PC-9 (cell line): ENCODE data around the gene ARID4B. TPM values are rescaled to one million over a fixed set of nuclear protein-coding genes. Genes with fewer than 3 reads are reported as not detected.

Source experiments
- BruUV-seq: library from RNA; stranded (reverse); fragments of 400-500 nt; replicated peaks from 2 replicates; lab custom pipeline; 2021; lab: Mats Ljungman, UMichigan
- CTCF ChIA-PET: fragments of 300-600 bp; sonication (Branson Sonifier 250); formaldehyde crosslinking; loops from one replicate; lab custom pipeline; 2022; ENCODE audit warnings: antibody characterized with exemption; lab: Charles Lee
- POLR2A ChIA-PET: fragments of 300-600 bp; sonication (Branson Sonifier 250); formaldehyde crosslinking; loops from one replicate; lab custom pipeline; 2022; ENCODE audit warnings: antibody characterized with exemption; ENCODE audit not compliant: unreplicated experiment; lab: Charles Lee
- DNase-seq, 2 experiments: peaks; one replicate each; pipeline versions ENCODE4 v3.0.0 to v3.0.0-alpha.2; 2015 to 2022; ENCODE audit warnings: mixed read lengths in 1 of 2
- H2AFZ ChIP-seq: fragments of 200-600 bp; sonication (generic); 2 replicates; pipeline ENCODE4 v1.8.1; 2017; ENCODE audit warnings: antibody characterized with exemption
- H3F3A ChIP-seq: fragments of 200-600 bp; sonication (generic); 2 replicates; pipeline ENCODE4 v1.8.1; 2017; ENCODE audit warnings: antibody characterized with exemption, mild to moderate bottlenecking, low read depth; ENCODE audit not compliant: insufficient read depth
- H3K27ac ChIP-seq: fragments of 200-600 bp; sonication (generic); 2 replicates; pipeline ENCODE4 v1.6.1; 2016; ENCODE audit warnings: mixed run types
- H3K27me3 ChIP-seq: fragments of 200-600 bp; sonication (generic); 2 replicates; pipeline ENCODE4 v1.6.1; 2016; ENCODE audit warnings: low read depth, mixed run types; ENCODE audit not compliant: insufficient read depth
- H3K36me3 ChIP-seq: fragments of 200-600 bp; sonication (generic); 2 replicates; pipeline ENCODE4 v1.6.1; 2016; ENCODE audit warnings: low read depth, mixed run types
- H3K4me1 ChIP-seq: fragments of 200-600 bp; sonication (generic); replicated peaks from 2 replicates; pipeline ENCODE4 v1.6.1; 2016; ENCODE audit warnings: mixed run types; ENCODE audit not compliant: insufficient read depth
- H3K4me2 ChIP-seq: fragments of 200-600 bp; sonication (generic); 2 replicates; pipeline ENCODE4 v1.6.1; 2017; ENCODE audit warnings: mixed run types
- H3K4me3 ChIP-seq: fragments of 200-600 bp; sonication (generic); 2 replicates; pipeline ENCODE4 v1.6.1; 2016; ENCODE audit warnings: mixed run types
- H3K79me2 ChIP-seq: fragments of 200-600 bp; sonication (generic); 2 replicates; pipeline ENCODE4 v1.6.1; 2017; ENCODE audit warnings: low read depth, mixed run types
- H3K9me2 ChIP-seq: fragments of 200-600 bp; sonication (generic); 2 replicates; pipeline ENCODE4 v1.8.1; 2017; ENCODE audit warnings: mild to moderate bottlenecking; ENCODE audit not compliant: insufficient read depth
- H3K9me3 ChIP-seq: fragments of 200-600 bp; sonication (generic); 2 replicates; pipeline ENCODE4 v1.8.1; 2016; ENCODE audit warnings: low read depth; ENCODE audit not compliant: insufficient read depth
- H4K20me1 ChIP-seq: fragments of 200-600 bp; sonication (generic); 2 replicates; pipeline ENCODE4 v1.8.1; 2017; ENCODE audit not compliant: insufficient read depth
- CTCF ChIP-seq: fragments of 200-600 bp; sonication (generic); conservative IDR thresholded peaks from 2 replicates; pipeline ENCODE4 v1.6.1; 2017; ENCODE audit warnings: mixed run types, antibody characterized with exemption, mild to moderate bottlenecking, moderate library complexity
- EZH2 ChIP-seq: fragments of 200-600 bp; sonication (generic); IDR thresholded peaks from 2 replicates; pipeline ENCODE4 v1.8.0; 2017; ENCODE audit warnings: antibody characterized with exemption, low read depth
- intact Hi-C: fragments of 100-400 bp; cut with micrococcal nuclease; formaldehyde crosslinking; loops from one replicate; pipeline ENCODE4 v1.10.0; 2022; ENCODE audit not compliant: unreplicated experiment
- total RNA-seq: library from RNA; stranded (reverse); gene quantifications from 2 replicates; pipeline ENCODE4 v1.2.3, GENCODE V29; 2021

Gene ARID4B
- total RNA-seq, 1 experiment from 2014 or later, result 47.1 TPM

GRCh38 chr1:235169986-235170385 is 158.0 kb downstream of the ARID4B start:
- TF ChIP-seq EZH2 (no peak), CTCF (no peak)
- intact Hi-C loops, result no loop called here
- no peaks in the 10 kb centered on the region for H3K79me2 ChIP-seq
- CTCF ChIA-PET, result no interaction called here
- no peaks in the 10 kb centered on the region for H3K9me2 ChIP-seq
- H4K20me1 ChIP-seq, result peaks cover 5% of the 10 kb centered on the region; the same call in 1 of the 2 replicates
- H3K36me3 ChIP-seq, result peaks cover 19% of the 10 kb centered on the region
- H3K27ac ChIP-seq, result no peak overlapping the region
- H2AFZ ChIP-seq, result no peak overlapping the region
- peaks cover 28% of the 10 kb centered on the region; the same call in 1 of the 2 replicates for H3F3A ChIP-seq
- no peaks in the 10 kb centered on the region for H3K4me1 ChIP-seq
- no peaks in the 10 kb centered on the region for H3K27me3 ChIP-seq
- H3K4me3 ChIP-seq, result no peak overlapping the region
- H3K4me2 ChIP-seq, result no peak overlapping the region
- POLR2A ChIA-PET, result no interaction called here
- no peaks in the 10 kb centered on the region for H3K9me3 ChIP-seq
- DNase-seq, result peak in 1 of 2 experiments; percentile 72
- BruUV-seq, result no TSS peak

GRCh38 chr1:235168375-235168774 is 159.6 kb downstream of the ARID4B start:
- peaks cover 14% of the 10 kb centered on the region; the same call in 1 of the 2 replicates for H3K36me3 ChIP-seq
- intact Hi-C loops, result no loop called here
- POLR2A ChIA-PET, result no interaction called here
- peaks cover 5% of the 10 kb centered on the region; the same call in 1 of the 2 replicates for H4K20me1 ChIP-seq
- no TSS peak for BruUV-seq
- H3K9me2 ChIP-seq, result no peaks in the 10 kb centered on the region
- no peak overlapping the region for H2AFZ ChIP-seq
- H3K4me2 ChIP-seq, result no peak overlapping the region
- H3K27me3 ChIP-seq, result no peaks in the 10 kb centered on the region
- no peaks in the 10 kb centered on the region for H3K9me3 ChIP-seq
- H3K4me3 ChIP-seq, result no peak overlapping the region
- no peaks in the 10 kb centered on the region for H3K4me1 ChIP-seq
- no peak for DNase-seq
- TF ChIP-seq CTCF, result no peak
- TF ChIP-seq EZH2, result no peak
- CTCF ChIA-PET, result interaction anchor here (0.6 kb wide), 1 partner anchor 72 kb away, joined by 3 read pairs; no protein-coding TSS in a partner anchor
- H3K27ac ChIP-seq, result no peak overlapping the region
- H3K79me2 ChIP-seq, result no peaks in the 10 kb centered on the region
- H3F3A ChIP-seq, result peaks cover 31% of the 10 kb centered on the region; the same call in 1 of the 2 replicates

GRCh38 chr1:235161685-235162327 is 166.2 kb downstream of the ARID4B start:
- Histone ChIP-seq H4K20me1 (no peaks in the 10 kb centered on the region; the same call in 1 of the 2 replicates), H2AFZ (peak overlapping the region; percentile 88), H3K36me3 (peaks cover 12% of the 10 kb centered on the region), H3K27ac (peak overlapping the region; percentile 85), H3K4me1 (peaks cover 16% of the 10 kb centered on the region), H3K79me2 (peaks cover 39% of the 10 kb centered on the region), H3F3A (peaks cover 21% of the 10 kb centered on the region), H3K9me2 (no peaks in the 10 kb centered on the region), H3K27me3 (no peaks in the 10 kb centered on the region), H3K4me3 (peak overlapping the region; percentile 73), H3K4me2 (peak overlapping the region; percentile 82), H3K9me3 (no peaks in the 10 kb centered on the region)
- TF ChIP-seq CTCF (no peak), EZH2 (no peak)
- ChIA-PET CTCF (interaction anchor here (0.6 kb wide), 1 partner anchor 619 kb away, joined by 7 read pairs; no protein-coding TSS in a partner anchor), POLR2A (interaction anchor here (0.7 to 0.9 kb wide), 2 partner anchors 28 to 192 kb away, joined by 3 to 30 read pairs; no protein-coding TSS in a partner anchor)
- intact Hi-C loops, result loop anchor here (2.0 to 5.0 kb wide), 3 partner anchors 165 to 343 kb away; partner anchors contain the start of genes ARID4B, B3GALNT2 and GGPS1
- no peak for DNase-seq
- TSS peak; percentile 82 for BruUV-seq
